ENCODE data around the gene TBC1D22A.

Gene TBC1D22A

DNA sequence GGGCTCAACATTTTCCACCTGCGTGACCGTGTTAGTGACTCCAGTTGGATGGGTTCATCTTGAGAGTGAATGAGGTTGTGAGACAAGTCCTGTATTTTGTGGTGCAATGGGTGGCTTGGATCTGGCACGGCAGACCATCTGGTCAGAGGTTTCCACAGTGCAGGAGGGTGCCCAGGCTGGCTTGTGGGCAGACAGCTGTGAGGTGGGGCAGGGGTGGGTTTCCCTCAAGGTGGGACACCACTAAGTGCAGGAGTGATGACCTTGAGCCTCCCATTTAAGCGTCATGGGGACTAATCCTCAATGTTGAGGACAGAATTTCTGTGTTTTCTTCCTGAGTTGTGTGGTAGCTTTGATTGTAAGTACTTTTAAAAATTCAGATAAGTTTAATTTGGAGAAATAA is 220.6 kb downstream of the TBC1D22A start:
- no peak for TF ChIP-seq JUND (IDR thresholded peaks at IDR 0.05; ENCODE audit: low read depth)
- in situ Hi-C loops (cut with HindIII; ENCODE audit: low pct_unique_long_range_greater_than_20kb, low sequenced_read_pairs) = no loop called here
- no peak for DNase-seq (ENCODE audit: low read depth in 1 of 2, low spot score in 1 of 2)

DNA sequence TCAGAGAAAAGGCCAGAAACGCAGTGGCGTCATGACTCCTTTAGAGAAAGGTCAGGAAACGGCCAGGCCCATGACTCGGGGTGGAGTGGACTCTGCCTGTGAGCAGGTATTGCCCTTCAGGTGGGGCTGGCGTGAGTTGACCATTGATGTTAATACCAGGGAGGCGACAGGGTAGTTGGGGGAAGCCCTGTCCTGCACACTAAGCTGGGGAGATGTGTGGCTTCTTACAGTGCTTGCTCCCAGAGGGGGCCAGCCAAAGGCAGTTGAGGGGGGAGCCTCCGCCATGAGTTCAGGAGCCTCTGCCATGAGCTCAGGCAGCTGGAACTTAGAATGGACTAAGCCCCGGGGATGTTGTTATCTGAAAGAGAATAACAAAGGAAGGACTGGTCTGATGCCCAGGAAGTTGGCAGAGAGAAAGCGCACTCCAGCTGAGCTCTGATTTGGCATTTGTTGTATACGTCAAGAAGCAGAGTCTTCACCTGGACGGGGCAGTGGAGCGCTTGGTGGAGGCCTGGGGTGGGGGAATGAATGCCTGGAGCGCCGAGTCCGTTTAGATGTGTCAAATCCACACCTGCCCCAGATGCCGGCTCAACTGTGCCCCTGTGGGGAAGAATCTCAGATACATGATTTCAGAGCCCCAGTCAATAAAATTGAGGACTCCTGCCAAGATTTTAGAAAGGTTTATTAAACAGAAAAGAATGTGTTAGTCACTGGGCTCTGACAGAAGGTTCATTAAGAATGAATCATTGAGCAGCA is 222.5 kb downstream of the TBC1D22A start:
- in situ Hi-C loops (cut with HindIII; ENCODE audit: low pct_unique_long_range_greater_than_20kb, low sequenced_read_pairs) = no loop called here
- TF ChIP-seq JUND (IDR thresholded peaks at IDR 0.05; ENCODE audit: low read depth) = no peak
- DNase-seq (ENCODE audit: low read depth in 1 of 2, low spot score in 1 of 2) = no peak

DNA sequence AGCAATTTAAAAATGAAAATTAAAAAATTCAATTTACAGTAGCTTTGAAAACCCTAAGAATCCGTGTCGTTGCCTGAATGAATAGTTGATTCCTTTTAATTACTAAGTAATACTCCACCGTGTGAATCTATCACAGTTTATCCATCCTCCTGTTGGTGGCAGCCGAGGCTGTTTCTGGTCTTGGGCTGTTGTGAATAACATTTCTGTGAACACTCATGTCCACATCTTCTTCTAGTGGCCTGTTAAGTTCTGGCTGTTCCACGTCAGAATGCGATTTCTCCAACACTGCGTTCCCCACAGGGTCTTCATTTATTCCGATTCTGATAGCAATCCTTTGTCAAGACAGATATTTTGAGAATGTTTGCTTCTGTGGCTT is 223.0 kb downstream of the TBC1D22A start:
- TF ChIP-seq JUND (IDR thresholded peaks at IDR 0.05; ENCODE audit: low read depth) = no peak
- no peak for DNase-seq (ENCODE audit: low read depth in 1 of 2, low spot score in 1 of 2)
- in situ Hi-C loops (cut with HindIII; ENCODE audit: low pct_unique_long_range_greater_than_20kb, low sequenced_read_pairs) = no loop called here

DNA sequence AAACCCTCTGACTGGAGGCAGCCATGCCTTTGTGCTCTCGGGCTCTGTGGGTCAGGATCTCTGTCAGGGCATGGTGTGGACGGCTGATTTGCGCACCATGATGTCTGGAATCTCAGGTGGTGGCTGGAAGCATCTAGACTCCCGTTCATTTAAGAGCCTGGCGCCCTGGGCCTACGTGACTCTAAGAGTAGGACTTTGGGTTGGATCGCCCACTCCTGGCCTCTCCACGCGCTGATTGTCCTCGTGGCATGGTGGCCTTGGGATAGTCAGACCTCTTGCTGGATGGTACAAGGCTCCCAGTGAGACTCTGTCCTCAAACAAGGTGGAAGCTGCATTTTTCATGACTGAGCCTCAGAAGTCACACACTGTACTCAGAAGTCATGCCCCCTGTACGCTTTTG is 224.3 kb downstream of the TBC1D22A start:
- no peak for TF ChIP-seq JUND (IDR thresholded peaks at IDR 0.05; ENCODE audit: low read depth)
- no peak for DNase-seq (ENCODE audit: low read depth in 1 of 2, low spot score in 1 of 2)
- in situ Hi-C loops (cut with HindIII; ENCODE audit: low pct_unique_long_range_greater_than_20kb, low sequenced_read_pairs) = no loop called here

DNA sequence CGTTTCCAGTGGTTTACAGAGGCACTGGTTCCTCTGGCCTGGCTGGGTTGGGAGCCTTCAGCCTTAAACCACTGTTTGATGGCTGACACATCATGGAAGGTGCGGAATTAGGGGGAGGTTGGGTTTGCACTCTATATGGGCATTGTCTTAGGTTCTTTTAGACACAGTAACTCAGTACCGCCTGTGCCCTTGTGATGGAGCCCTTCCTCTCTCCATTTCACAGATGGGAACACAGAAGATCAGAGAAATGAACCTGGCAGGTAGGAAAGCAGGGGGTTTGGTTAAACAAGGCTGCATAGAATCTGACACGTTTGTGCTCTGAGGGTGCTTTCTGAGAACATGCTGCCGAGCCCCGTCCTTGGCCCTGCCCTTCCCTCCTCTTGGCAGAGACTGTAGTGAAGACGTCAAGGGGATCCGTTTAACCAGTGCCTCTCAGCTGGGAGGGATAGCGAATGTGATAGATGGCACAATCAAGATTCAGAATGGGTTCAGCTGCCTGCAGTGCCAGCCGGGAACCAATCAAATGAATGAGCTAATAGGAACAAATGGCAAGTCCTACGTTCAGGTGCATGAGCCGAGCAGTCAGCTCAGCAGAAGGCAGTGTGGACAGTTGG is 228.6 kb downstream of the TBC1D22A start:
- no peak for TF ChIP-seq JUND (IDR thresholded peaks at IDR 0.05; ENCODE audit: low read depth)
- in situ Hi-C loops (cut with HindIII; ENCODE audit: low pct_unique_long_range_greater_than_20kb, low sequenced_read_pairs) = no loop called here
- DNase-seq (ENCODE audit: low read depth in 1 of 2, low spot score in 1 of 2) = no peak

DNA sequence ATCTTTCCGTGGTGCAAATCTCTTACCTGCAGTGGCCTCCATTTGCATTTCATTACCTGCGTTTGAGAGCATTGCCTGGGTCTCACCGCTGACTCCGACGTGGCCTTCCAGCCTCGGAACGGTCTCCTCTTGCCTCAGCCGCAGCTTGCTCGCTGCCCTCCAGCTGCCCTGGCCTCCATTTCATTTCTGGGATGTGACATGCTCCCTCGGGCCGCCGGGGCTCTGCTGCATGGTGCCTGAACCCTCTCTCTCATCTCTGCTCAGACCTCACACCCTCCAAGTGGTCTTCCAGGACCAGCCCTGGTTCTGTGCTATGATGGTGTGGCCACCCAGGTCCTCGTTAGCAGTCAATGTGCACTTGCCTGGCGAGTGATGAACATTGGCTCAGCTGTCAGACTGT is 229.2 kb downstream of the TBC1D22A start:
- in situ Hi-C loops (cut with HindIII; ENCODE audit: low pct_unique_long_range_greater_than_20kb, low sequenced_read_pairs) = no loop called here
- no peak for TF ChIP-seq JUND (IDR thresholded peaks at IDR 0.05; ENCODE audit: low read depth)
- no peak for DNase-seq (ENCODE audit: low read depth in 1 of 2, low spot score in 1 of 2)

DNA sequence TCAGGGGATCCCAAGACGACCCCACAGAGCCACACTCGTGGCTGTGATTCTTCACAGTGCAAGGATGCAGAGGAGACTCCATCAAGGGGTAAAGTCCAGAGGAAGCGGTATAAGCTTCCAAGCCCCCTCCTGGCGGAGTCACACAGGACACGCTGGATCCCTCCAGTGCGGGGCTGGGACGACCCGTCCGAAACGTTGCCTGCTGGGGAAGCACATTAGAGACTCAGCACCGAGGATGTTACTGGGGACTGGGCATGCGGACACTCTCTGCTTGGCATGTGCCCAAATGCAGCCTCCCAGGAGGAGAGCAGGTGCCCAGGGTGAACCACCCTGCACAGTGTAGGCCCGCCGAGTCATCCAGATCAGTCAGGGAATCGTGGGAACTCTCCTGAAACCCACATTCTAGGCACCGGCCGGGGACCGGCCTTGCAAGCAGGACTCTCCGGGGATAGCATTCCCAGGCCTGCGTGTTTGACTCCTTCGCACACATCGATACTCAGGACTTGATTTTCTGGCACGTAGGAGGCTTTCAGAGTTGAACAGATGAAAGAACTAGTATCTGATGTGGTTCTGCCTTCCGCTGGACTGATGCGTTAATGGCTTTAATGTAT is 229.8 kb downstream of the TBC1D22A start:
- in situ Hi-C loops (cut with HindIII; ENCODE audit: low pct_unique_long_range_greater_than_20kb, low sequenced_read_pairs) = no loop called here
- no peak for DNase-seq (ENCODE audit: low read depth in 1 of 2, low spot score in 1 of 2)
- TF ChIP-seq JUND (IDR thresholded peaks at IDR 0.05; ENCODE audit: low read depth) = no peak

DNA sequence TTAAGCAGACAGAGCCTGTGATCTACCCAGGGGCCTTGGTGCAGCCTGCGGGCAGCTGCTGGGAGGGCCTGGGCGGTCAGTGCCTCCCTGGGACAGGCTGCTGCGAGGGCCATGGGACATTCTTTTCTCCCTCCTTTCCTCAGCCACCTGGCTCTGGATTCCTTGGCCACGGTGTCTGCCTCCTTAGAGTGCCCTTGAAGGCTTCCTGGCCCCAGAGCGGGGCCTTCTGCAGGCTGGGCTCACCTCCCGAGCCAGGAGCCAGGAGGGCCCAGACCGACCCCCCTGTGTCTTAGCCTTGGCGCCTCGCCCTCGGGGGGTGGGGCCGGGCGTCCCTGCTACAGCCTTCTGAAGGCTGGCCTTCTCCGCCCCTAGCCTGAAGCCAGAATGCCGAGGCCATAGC is 231.2 kb downstream of the TBC1D22A start:
- DNase-seq (ENCODE audit: low read depth in 1 of 2, low spot score in 1 of 2) = no peak
- TF ChIP-seq JUND (IDR thresholded peaks at IDR 0.05; ENCODE audit: low read depth) = no peak
- in situ Hi-C loops (cut with HindIII; ENCODE audit: low pct_unique_long_range_greater_than_20kb, low sequenced_read_pairs) = no loop called here

DNA sequence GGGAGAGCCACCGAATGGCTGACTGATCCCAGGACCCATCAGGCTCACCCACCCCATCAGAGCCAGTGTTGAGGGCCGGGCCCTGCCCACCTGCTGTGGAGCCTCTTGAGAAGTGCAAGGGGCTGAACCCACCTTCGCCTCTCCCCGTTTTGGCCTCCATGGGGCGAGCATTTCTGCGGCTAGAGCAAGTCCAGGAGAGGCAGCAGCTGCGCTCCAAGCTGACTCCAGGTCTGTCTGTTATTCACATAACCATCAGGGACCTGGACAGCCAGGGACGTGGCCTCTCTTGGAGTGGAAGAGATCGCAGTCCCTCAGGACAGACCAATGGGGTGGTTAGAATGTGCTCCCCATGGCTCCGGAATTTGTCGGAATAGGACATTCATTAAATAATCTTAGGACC is 231.8 kb downstream of the TBC1D22A start:
- DNase-seq (ENCODE audit: low read depth in 1 of 2, low spot score in 1 of 2) = no peak
- no peak for TF ChIP-seq JUND (IDR thresholded peaks at IDR 0.05; ENCODE audit: low read depth)
- in situ Hi-C loops (cut with HindIII; ENCODE audit: low pct_unique_long_range_greater_than_20kb, low sequenced_read_pairs) = no loop called here

DNA sequence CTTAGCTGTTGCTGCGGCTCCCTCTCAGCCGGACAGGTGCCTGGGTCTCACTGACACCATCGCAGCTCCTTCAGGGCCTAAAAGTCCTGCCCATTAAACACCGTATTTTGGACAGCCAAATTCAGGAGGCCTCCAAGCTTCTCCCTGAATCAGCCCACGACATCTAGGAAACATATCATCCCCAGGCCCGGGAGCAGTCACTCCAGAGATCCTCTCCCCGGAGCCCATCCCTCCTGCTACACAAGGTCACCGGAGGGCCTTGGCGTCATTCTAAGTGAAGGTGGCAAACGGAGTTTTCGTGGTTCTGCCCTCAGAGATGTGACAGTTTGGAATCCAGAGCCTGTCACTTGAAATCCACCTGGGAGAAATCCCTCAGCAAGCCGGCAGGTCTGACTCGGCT is 232.5 kb downstream of the TBC1D22A start:
- DNase-seq (ENCODE audit: low read depth in 1 of 2, low spot score in 1 of 2) = no peak
- no peak for TF ChIP-seq JUND (IDR thresholded peaks at IDR 0.05; ENCODE audit: low read depth)
- in situ Hi-C loops (cut with HindIII; ENCODE audit: low pct_unique_long_range_greater_than_20kb, low sequenced_read_pairs) = no loop called here

DNA sequence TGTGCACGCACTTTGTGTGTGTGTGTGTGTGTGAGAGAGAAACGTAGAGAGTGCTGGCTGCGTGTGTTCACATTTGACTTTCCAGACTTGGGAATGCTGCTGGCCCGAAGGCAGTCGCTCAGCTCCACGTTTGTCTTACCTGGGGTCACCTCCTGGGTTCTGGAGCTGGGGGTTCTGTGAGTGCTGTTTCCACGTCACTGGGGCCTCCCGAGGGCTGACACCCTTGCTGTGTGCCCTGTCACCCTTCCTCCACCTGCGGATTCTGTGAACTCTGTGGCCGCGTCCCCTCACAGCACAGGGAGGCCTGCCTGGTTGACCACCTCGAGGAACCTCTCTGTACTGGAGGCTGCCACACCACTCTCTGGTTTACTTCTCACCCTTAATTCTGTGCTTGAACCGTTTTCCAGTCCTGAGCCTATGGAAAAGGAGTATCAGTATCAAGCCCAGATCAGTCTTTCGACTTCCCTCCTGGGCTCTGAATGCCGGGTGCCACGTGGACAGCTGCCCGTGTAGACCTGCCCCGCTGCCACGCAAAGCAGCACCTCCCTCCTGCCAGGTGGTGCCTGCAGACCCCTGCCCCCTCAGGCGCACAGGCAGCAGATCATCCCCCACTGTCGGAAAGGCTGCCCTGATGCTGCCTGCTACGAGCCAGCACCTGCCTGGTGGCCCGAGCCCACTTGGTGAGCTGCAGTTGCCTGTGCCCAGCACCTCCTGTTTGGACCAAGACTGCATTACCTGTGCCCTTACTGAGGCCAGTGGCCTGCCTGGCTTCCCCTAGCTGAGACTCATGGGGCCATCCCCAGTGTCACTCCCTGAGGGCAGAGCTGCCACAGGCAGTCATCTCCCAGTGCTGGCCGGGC is 233.3 kb downstream of the TBC1D22A start:
- in situ Hi-C loops (cut with HindIII; ENCODE audit: low pct_unique_long_range_greater_than_20kb, low sequenced_read_pairs) = no loop called here
- no peak for DNase-seq (ENCODE audit: low read depth in 1 of 2, low spot score in 1 of 2)
- no peak for TF ChIP-seq JUND (IDR thresholded peaks at IDR 0.05; ENCODE audit: low read depth)

DNA sequence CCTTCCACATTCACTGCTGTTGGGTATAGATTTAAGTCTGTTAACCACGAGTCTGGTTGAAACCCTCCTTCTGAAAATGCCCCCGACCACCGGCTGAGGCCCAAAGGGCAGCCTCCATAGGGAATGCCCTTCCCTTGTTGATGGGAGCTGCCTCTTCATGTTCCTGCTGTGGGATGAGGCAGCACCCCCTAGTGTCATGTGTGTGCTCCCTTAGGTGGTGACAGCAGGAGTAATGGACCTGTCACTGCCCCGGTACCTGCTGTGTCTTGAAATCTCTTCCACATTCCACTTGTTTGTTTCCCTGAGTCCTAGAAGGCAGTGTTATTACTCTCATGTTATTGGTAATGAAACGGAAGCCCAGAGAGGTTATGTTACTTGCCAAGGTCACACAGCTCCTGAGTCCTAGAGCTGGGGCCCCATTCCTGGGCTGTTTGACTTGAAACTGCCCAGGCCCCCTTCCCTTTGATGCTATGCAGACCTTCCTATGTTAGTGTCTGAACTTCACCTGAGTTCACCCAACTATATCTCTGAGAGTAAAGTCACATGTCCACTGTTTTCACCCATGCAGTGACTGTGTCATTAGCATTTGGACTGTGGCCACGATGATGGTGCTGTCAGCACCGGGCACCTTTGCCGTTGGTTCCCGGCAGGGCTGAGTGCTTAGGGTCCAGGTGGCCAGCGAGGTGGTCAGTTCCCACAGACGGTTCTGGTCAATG is 234.3 kb downstream of the TBC1D22A start:
- in situ Hi-C loops (cut with HindIII; ENCODE audit: low pct_unique_long_range_greater_than_20kb, low sequenced_read_pairs) = no loop called here
- DNase-seq (ENCODE audit: low read depth in 1 of 2, low spot score in 1 of 2) = peak; percentile 9 to 23
- no peak for TF ChIP-seq JUND (IDR thresholded peaks at IDR 0.05; ENCODE audit: low read depth)

Measured in T47D (cell line).